ENCODE results near the gene DAPK1. TPM values are rescaled to one million over a fixed set of nuclear protein-coding genes. Genes with fewer than 3 reads are reported as not detected.

Gene DAPK1
- total and polyA plus RNA-seq, 5 donors from 2014 or later = 0.14 to 3.5 (median 0.42) TPM; not detected in 2

DNA sequence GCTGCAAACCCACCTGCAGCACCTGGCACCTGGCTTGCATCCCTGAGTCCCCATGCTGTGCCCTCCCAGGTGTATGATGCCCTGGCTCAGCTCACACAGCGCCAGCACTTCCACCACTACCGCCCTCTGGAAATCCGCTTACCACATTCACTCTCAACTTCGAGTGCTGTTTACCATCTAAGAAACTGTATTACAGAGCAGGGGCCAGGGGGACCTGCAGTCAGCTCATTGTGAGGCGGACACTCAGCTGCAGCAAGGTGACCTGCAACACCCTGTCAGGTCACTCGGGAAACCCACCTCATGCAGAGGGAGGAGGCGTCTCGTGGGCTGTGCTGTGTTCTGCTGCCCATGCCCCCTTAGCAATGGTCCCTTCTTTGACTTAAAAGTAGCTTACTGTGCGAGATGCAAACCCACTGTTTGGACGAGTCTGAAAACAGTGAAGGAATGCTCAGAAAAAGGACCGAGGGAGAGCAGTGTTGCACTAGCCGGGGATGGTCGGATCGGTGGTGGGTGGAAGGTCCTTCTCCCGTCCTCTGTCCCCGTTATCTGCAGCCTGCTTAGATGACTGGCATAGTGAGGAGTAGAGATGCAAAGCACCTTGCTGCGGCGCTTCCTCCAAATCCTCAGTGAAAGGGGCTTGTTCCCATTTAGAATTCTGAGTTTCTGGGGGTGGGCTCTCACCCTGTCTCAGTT, 173.1 kb downstream of the DAPK1 start:
- Mint-ChIP-seq H3K36me3 (no peaks in the 10 kb centered on the region), H3K27ac (no peak overlapping the region), H3K4me1 (peaks cover 0 to 2% (median 0%) of the 10 kb centered on the region in 4 donors), H3K9me3 (peaks cover 0 to 5% (median 0%) of the 10 kb centered on the region in 7 donors), H3K4me3 (no peak overlapping the region), H3K27me3 (peaks cover 4% of the 10 kb centered on the region)
- Histone ChIP-seq H3K9me3 (ENCODE audit: control insufficient read depth in 2 of 2, low read length in 2 of 2) (peaks cover 0 to 4% of the 10 kb centered on the region in 2 experiments), H3K36me3 (ENCODE audit: control insufficient read depth, insufficient read depth, low read length) (no peaks in the 10 kb centered on the region), H3K4me1 (ENCODE audit: control insufficient read depth, insufficient read depth, low read length, poor library complexity, severe bottlenecking) (no peaks in the 10 kb centered on the region), H3K4me3 (ENCODE audit: low read depth, low read length) (no peak overlapping the region), H3K27ac (ENCODE audit: insufficient read depth, low read length, poor library complexity, severe bottlenecking) (no peak overlapping the region), H3K27me3 (ENCODE audit: control insufficient read depth, insufficient read depth, low read length) (no peaks in the 10 kb centered on the region)
- DNase-seq = no peak
- no peak for ATAC-seq (ENCODE audit: low read depth in 2 of 2)

DNA sequence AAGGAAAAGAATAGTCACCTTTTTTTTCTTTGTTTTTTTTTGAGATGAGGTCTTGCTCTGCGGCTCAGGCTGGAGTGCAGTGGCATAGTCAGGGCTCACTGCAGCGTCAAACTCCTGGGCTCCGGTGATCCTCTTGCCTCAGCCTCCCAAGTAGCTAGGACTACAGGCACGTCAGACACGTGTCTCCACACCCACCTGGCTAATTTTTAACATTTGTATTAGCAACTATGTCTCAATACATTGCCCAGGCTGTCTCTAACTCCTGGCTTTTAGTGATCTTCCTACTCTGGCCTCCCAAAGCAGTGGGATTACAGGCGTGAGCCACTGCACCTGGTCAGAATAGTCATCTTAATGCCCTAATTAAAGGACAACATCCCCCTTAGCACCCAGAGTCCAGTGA, 173.8 kb downstream of the DAPK1 start:
- Mint-ChIP-seq H3K4me1 (peaks cover 0 to 2% (median 0%) of the 10 kb centered on the region in 4 donors), H3K36me3 (no peaks in the 10 kb centered on the region), H3K27ac (no peak overlapping the region), H3K4me3 (no peak overlapping the region), H3K9me3 (peaks cover 0 to 5% (median 0%) of the 10 kb centered on the region in 7 donors), H3K27me3 (peaks cover 4% of the 10 kb centered on the region)
- H3K27me3 ChIP-seq (ENCODE audit: control insufficient read depth, insufficient read depth, low read length) = no peaks in the 10 kb centered on the region
- no peak for ATAC-seq (ENCODE audit: low read depth in 2 of 2)
- no peak overlapping the region for H3K27ac ChIP-seq (ENCODE audit: insufficient read depth, low read length, poor library complexity, severe bottlenecking)
- no peak for DNase-seq
- H3K36me3 ChIP-seq (ENCODE audit: control insufficient read depth, insufficient read depth, low read length) = no peaks in the 10 kb centered on the region
- H3K9me3 ChIP-seq (ENCODE audit: control insufficient read depth in 2 of 2, low read length in 2 of 2) = peaks cover 0 to 4% of the 10 kb centered on the region in 2 experiments
- H3K4me1 ChIP-seq (ENCODE audit: control insufficient read depth, insufficient read depth, low read length, poor library complexity, severe bottlenecking) = no peaks in the 10 kb centered on the region
- no peak overlapping the region for H3K4me3 ChIP-seq (ENCODE audit: low read depth, low read length)

DNA sequence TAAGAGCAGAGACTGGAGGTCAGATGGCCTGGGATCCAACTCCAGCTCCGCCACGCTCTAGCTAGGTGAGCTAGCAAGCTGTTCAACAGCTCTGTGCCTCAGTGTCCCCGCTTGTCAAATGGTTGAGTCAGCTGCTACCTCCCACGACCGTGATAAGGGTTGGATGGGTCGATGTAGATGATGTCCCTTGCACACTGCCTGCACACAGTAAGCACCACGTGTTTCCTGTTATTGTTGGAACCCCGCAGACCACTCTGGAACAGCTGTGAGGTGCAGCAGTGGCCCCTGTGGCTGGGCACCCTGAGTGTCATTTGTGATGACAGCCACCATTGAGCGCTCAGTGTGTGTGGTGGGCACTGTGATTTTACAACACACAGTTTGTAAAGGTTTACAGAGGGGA, 174.3 kb downstream of the DAPK1 start:
- Mint-ChIP-seq H3K36me3 (no peaks in the 10 kb centered on the region), H3K27ac (no peak overlapping the region), H3K27me3 (peaks cover 8% of the 10 kb centered on the region), H3K9me3 (peaks cover 0 to 5% (median 0%) of the 10 kb centered on the region in 7 donors), H3K4me3 (no peak overlapping the region), H3K4me1 (peaks cover 0 to 2% (median 0%) of the 10 kb centered on the region in 4 donors)
- H3K27me3 ChIP-seq (ENCODE audit: control insufficient read depth, insufficient read depth, low read length) = no peaks in the 10 kb centered on the region
- peaks cover 0 to 3% of the 10 kb centered on the region in 2 experiments for H3K9me3 ChIP-seq (ENCODE audit: control insufficient read depth in 2 of 2, low read length in 2 of 2)
- DNase-seq (no peak), ATAC-seq (ENCODE audit: low read depth in 2 of 2) (no peak)
- no peaks in the 10 kb centered on the region for H3K4me1 ChIP-seq (ENCODE audit: control insufficient read depth, insufficient read depth, low read length, poor library complexity, severe bottlenecking)
- no peak overlapping the region for H3K27ac ChIP-seq (ENCODE audit: insufficient read depth, low read length, poor library complexity, severe bottlenecking)
- no peak overlapping the region for H3K4me3 ChIP-seq (ENCODE audit: low read depth, low read length)
- H3K36me3 ChIP-seq (ENCODE audit: control insufficient read depth, insufficient read depth, low read length) = no peaks in the 10 kb centered on the region

GRCh38 chr9:87672586-87672985, 174.9 kb downstream of the DAPK1 start:
- Histone ChIP-seq H3K4me1 (ENCODE audit: control insufficient read depth, insufficient read depth, low read length, poor library complexity, severe bottlenecking) (no peaks in the 10 kb centered on the region), H3K9me3 (ENCODE audit: control insufficient read depth in 2 of 2, low read length in 2 of 2) (no peaks in the 10 kb centered on the region), H3K27me3 (ENCODE audit: control insufficient read depth, insufficient read depth, low read length) (no peaks in the 10 kb centered on the region), H3K4me3 (ENCODE audit: low read depth, low read length) (no peak overlapping the region), H3K36me3 (ENCODE audit: control insufficient read depth, insufficient read depth, low read length) (no peaks in the 10 kb centered on the region), H3K27ac (ENCODE audit: insufficient read depth, low read length, poor library complexity, severe bottlenecking) (no peak overlapping the region)
- ATAC-seq (ENCODE audit: low read depth in 2 of 2) = no peak
- no peak overlapping the region for H3K27ac Mint-ChIP-seq
- DNase-seq = no peak
- peaks cover 0 to 2% (median 0%) of the 10 kb centered on the region in 4 donors for H3K4me1 Mint-ChIP-seq
- no peak overlapping the region for H3K4me3 Mint-ChIP-seq
- no peaks in the 10 kb centered on the region for H3K36me3 Mint-ChIP-seq
- peaks cover 0 to 5% (median 0%) of the 10 kb centered on the region in 7 donors for H3K9me3 Mint-ChIP-seq
- peaks cover 8% of the 10 kb centered on the region for H3K27me3 Mint-ChIP-seq

DNA sequence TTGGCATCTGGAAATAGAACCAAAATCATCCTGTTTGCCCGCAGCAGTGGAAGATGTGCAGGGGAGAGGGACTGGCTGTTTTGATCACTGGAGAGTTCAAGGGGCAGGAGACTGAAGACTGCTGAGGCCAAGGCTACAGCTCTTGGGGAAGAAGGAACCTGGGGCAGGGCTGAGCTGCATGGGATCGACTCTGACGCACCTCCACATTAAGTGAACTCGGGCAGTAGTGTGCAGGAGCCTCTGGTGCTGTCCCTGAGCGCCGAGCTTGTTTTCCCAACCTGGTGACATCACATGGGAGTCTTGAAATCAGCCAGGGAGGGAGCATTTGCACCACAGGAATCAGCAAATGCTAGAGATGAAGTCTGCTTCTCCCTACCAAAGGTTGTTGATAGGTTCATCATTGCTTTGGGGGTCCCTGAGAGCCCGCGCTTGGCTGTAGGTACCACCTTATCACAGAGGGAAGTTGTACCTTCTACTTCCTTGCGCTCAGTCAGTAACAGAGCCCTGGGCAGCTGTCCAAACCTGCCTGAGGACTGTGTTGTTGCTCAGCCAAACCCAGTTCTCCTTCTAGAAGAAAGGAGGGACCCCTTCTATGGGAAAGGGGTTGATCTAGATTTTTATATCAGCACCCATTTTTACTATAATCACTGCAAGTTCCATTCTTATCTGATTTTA, 175.9 kb downstream of the DAPK1 start:
- no peak for ATAC-seq (ENCODE audit: low read depth in 2 of 2)
- no peaks in the 10 kb centered on the region for H3K36me3 ChIP-seq (ENCODE audit: control insufficient read depth, insufficient read depth, low read length)
- no peak overlapping the region for H3K4me3 ChIP-seq (ENCODE audit: low read depth, low read length)
- H3K4me1 Mint-ChIP-seq = peaks cover 0 to 2% (median 0%) of the 10 kb centered on the region in 4 donors
- H3K27ac Mint-ChIP-seq = no peak overlapping the region
- H3K27me3 Mint-ChIP-seq = peaks cover 9% of the 10 kb centered on the region
- H3K4me1 ChIP-seq (ENCODE audit: control insufficient read depth, insufficient read depth, low read length, poor library complexity, severe bottlenecking) = no peaks in the 10 kb centered on the region
- no peak overlapping the region for H3K27ac ChIP-seq (ENCODE audit: insufficient read depth, low read length, poor library complexity, severe bottlenecking)
- H3K4me3 Mint-ChIP-seq = no peak overlapping the region
- H3K9me3 Mint-ChIP-seq = peaks cover 0 to 5% (median 0%) of the 10 kb centered on the region in 7 donors
- no peak for DNase-seq
- H3K9me3 ChIP-seq (ENCODE audit: control insufficient read depth in 2 of 2, low read length in 2 of 2) = no peaks in the 10 kb centered on the region
- H3K27me3 ChIP-seq (ENCODE audit: control insufficient read depth, insufficient read depth, low read length) = no peaks in the 10 kb centered on the region
- no peaks in the 10 kb centered on the region for H3K36me3 Mint-ChIP-seq

DNA sequence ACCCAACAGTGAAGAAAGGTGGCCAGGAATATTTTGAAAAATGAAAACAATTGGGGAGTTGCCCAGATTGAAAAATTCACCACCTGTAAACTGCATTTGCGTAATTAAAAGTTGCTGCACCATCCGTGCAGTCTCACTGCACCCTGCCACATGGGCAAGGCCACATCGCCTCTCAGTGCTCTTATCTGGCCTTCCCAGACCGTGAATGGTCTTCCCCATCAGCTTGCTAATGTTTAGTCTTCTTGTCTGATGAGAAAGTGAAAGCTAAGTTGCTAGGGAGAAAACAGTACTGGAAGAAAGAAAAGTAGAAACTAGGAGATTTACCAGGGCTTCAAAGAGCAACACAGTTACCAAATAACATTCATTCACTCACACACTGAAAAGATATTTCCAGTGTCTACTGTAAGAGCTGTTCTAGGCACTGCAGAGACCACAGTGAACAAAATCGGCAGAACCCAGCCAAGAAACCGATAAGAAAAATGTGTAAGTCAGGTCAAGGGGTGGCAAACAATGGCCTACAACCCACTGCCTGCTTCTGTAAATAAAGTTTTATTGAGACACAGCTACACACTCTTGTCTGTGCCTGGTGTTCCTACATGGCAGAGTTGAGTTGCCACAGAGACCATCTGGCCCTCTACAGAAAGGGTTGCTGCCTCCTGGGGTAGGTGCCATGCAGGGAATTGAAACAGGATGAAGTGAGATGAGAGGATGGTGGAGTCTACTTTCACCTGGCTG, 177.1 kb downstream of the DAPK1 start:
- ATAC-seq (ENCODE audit: low read depth in 2 of 2) (no peak), DNase-seq (no peak)
- Histone ChIP-seq H3K27me3 (ENCODE audit: control insufficient read depth, insufficient read depth, low read length) (no peaks in the 10 kb centered on the region), H3K9me3 (ENCODE audit: control insufficient read depth in 2 of 2, low read length in 2 of 2) (no peaks in the 10 kb centered on the region), H3K36me3 (ENCODE audit: control insufficient read depth, insufficient read depth, low read length) (no peaks in the 10 kb centered on the region), H3K4me1 (ENCODE audit: control insufficient read depth, insufficient read depth, low read length, poor library complexity, severe bottlenecking) (no peaks in the 10 kb centered on the region), H3K27ac (ENCODE audit: insufficient read depth, low read length, poor library complexity, severe bottlenecking) (no peak overlapping the region), H3K4me3 (ENCODE audit: low read depth, low read length) (no peak overlapping the region)
- Mint-ChIP-seq H3K4me3 (no peak overlapping the region), H3K36me3 (no peaks in the 10 kb centered on the region), H3K4me1 (peaks cover 0 to 2% (median 0%) of the 10 kb centered on the region in 4 donors), H3K27ac (no peak overlapping the region), H3K27me3 (peaks cover 8% of the 10 kb centered on the region), H3K9me3 (peaks cover 0 to 2% (median 0%) of the 10 kb centered on the region in 7 donors)

DNA sequence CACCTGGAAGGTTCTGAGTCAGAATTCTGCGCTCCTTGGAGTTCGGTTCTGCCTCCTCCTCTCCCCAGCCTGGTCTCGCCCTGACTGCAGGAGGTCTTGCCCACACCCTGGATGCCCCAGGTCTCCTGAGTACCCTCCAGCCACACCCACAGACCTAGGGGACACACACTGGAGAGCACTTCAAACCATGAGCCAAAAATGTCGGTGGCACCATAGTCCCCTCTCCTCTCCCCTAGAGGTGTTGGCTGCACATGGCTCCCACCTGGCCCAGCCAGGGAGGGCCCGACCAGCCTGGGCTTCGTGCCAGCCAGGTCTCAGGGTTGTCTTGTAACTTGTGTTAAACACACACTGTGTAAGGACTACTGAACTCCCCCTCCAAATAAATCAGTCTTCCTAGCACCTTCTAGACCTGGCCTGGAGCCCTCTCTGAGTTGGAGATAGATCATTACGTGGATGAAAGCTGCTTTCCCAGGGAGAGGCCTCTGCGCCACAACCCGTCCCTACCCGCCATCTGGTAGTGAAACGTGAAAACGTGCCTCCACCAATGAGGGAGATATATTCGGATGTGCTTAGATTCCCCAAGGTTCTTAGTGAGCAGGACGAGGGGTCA, 178.3 kb downstream of the DAPK1 start:
- Histone ChIP-seq H3K36me3 (ENCODE audit: control insufficient read depth, insufficient read depth, low read length) (no peaks in the 10 kb centered on the region), H3K27me3 (ENCODE audit: control insufficient read depth, insufficient read depth, low read length) (no peaks in the 10 kb centered on the region), H3K27ac (ENCODE audit: insufficient read depth, low read length, poor library complexity, severe bottlenecking) (no peak overlapping the region), H3K4me1 (ENCODE audit: control insufficient read depth, insufficient read depth, low read length, poor library complexity, severe bottlenecking) (no peaks in the 10 kb centered on the region), H3K4me3 (ENCODE audit: low read depth, low read length) (no peak overlapping the region), H3K9me3 (ENCODE audit: control insufficient read depth in 2 of 2, low read length in 2 of 2) (no peaks in the 10 kb centered on the region)
- ATAC-seq (ENCODE audit: low read depth in 2 of 2) (no peak), DNase-seq (no peak)
- Mint-ChIP-seq H3K4me3 (no peak overlapping the region), H3K27ac (peak overlapping the region in 1 of 3 donors; percentile 53), H3K27me3 (peaks cover 8% of the 10 kb centered on the region), H3K36me3 (no peaks in the 10 kb centered on the region), H3K4me1 (peaks cover 0 to 2% (median 0%) of the 10 kb centered on the region in 4 donors), H3K9me3 (peaks cover 0 to 2% (median 0%) of the 10 kb centered on the region in 7 donors)

Measured in CD4-positive, CD25-positive, alpha-beta regulatory T cell (primary cell).